ENCODE results near the gene TPK1. TPM values are rescaled to one million over a fixed set of nuclear protein-coding genes. Genes with fewer than 3 reads are reported as not detected.

TPK1 gene
- total and polyA plus RNA-seq, 2 of the 13 experiments (the other 11 are each of a cell fraction or from before 2014, with no cell fraction given), result 1.0 to 1.2 TPM

- BruUV-seq (replicated peaks), result no TSS peak
- TF ChIP-seq THAP8 (CRISPR knock-in tag; IDR thresholded peaks at IDR 0.05; ENCODE audit: borderline replicate concordance) (no peak), ZNF101 (CRISPR knock-in tag; IDR thresholded peaks at IDR 0.05; ENCODE audit: borderline replicate concordance, low read depth) (no peak), ZKSCAN1 (IDR thresholded peaks at IDR 0.05; ENCODE audit: low read length) (no peak), GABPB1 (CRISPR knock-in tag; IDR thresholded peaks at IDR 0.05) (no peak), ZFP1 (CRISPR knock-in tag; IDR thresholded peaks at IDR 0.05) (no peak), ZNF326 (CRISPR knock-in tag; IDR thresholded peaks at IDR 0.05; ENCODE audit: borderline replicate concordance) (no peak), ZNF703 (CRISPR knock-in tag; IDR thresholded peaks at IDR 0.05; ENCODE audit: borderline replicate concordance) (no peak), ZNF451 (CRISPR knock-in tag; IDR thresholded peaks at IDR 0.05) (no peak), ZIK1 (CRISPR knock-in tag; IDR thresholded peaks at IDR 0.05; ENCODE audit: borderline replicate concordance, low read depth) (no peak), ZSCAN29 (CRISPR knock-in tag; conservative IDR thresholded peaks at IDR 0.05) (no peak), ZNF619 (CRISPR knock-in tag; IDR thresholded peaks at IDR 0.05) (no peak), ZNF598 (CRISPR knock-in tag; IDR thresholded peaks at IDR 0.05; ENCODE audit: borderline replicate concordance) (no peak)
- Histone ChIP-seq H3K9me3 (ENCODE audit: low read length) (no peaks in the 10 kb centered on the region), H3K9ac (ENCODE audit: insufficient read depth, low read depth, low read length) (no peak overlapping the region), H2AFZ (ENCODE audit: low read length) (no peak overlapping the region), H3K36me3 (replicated peaks in 1 of 2; ENCODE audit: control insufficient read depth in 1 of 2, insufficient read depth in 2 of 2, low read length in 2 of 2) (no peaks in the 10 kb centered on the region), H3K27ac (ENCODE audit: extremely low read length, insufficient read depth, low read length) (no peak overlapping the region), H3K4me2 (ENCODE audit: low read depth, low read length) (no peak overlapping the region), H3K79me2 (ENCODE audit: insufficient read depth, low read length) (no peaks in the 10 kb centered on the region), H3K4me3 (replicated peaks in 1 of 3; ENCODE audit: insufficient read depth in 1 of 3, low read depth in 2 of 3, low read length in 3 of 3) (no peak overlapping the region), H3K27me3 (ENCODE audit: control insufficient read depth in 1 of 2, insufficient read depth in 2 of 2, low read length in 2 of 2) (no peaks in the 10 kb centered on the region), H3K4me1 (ENCODE audit: insufficient read depth, low read length) (no peaks in the 10 kb centered on the region), H4K20me1 (ENCODE audit: insufficient read depth, low read length) (no peaks in the 10 kb centered on the region)
- ChIA-PET POLR2A (no interaction called here), CTCF (ENCODE audit: low intra/inter-chr PET ratio, low total read pairs) (no interaction called here)
- WGBS (ENCODE audit: low lambda C conversion rate), result 1% methylated on average over 3 of the region's 3 CpGs
- FAIRE-seq (no peak), ATAC-seq (no peak), DNase-seq (ENCODE audit: low spot score) (no peak)
- intact Hi-C loops (cut with micrococcal nuclease; ENCODE audit: unreplicated experiment), result no loop called here
- in situ Hi-C loops (cut with HindIII; ENCODE audit: extremely low pct_ligation_motif_present, low pct_unique_long_range_greater_than_20kb), result no loop called here
Observed at GRCh38 chr7:144517749-144518148, 318.1 kb downstream of the TPK1 start.

Measured in HepG2 (cell line).